ENCODE data around the gene EYS.

DNA sequence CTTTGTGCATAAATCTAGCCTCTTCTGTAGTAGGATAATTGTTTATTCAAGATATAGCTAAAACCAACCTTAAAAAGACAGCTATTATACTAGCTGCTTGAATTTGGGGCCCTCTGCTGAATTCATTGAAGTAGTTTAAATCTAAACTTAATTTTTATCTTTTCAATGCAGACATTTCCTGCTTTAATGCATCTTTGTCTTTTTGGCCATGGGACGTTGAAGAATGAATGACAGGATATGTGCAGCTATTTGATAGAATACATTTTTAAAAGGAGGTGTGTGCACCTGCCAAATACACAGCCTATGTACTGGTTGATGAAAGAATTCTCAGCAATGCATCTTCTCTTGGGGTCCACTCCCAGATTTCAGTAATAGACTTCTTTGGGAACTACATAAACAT, 1546.5 kb downstream of the EYS start:
- TF ChIP-seq POLR2A (IDR thresholded peaks at IDR 0.05) (no peak), EP300 (IDR thresholded peaks at IDR 0.05) (no peak)
- TF ChIP-seq, protein P1, sequence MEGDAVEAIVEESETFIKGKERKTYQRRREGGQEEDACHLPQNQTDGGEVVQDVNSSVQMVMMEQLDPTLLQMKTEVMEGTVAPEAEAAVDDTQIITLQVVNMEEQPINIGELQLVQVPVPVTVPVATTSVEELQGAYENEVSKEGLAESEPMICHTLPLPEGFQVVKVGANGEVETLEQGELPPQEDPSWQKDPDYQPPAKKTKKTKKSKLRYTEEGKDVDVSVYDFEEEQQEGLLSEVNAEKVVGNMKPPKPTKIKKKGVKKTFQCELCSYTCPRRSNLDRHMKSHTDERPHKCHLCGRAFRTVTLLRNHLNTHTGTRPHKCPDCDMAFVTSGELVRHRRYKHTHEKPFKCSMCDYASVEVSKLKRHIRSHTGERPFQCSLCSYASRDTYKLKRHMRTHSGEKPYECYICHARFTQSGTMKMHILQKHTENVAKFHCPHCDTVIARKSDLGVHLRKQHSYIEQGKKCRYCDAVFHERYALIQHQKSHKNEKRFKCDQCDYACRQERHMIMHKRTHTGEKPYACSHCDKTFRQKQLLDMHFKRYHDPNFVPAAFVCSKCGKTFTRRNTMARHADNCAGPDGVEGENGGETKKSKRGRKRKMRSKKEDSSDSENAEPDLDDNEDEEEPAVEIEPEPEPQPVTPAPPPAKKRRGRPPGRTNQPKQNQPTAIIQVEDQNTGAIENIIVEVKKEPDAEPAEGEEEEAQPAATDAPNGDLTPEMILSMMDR (IDR thresholded peaks at IDR 0.05): no peak
